Measurements from ENCODE around the gene WBP11.

- no peak for TF ChIP-seq CTCF (IDR thresholded peaks at IDR 0.05)
- TF ChIP-seq EZH2 (IDR thresholded peaks at IDR 0.05) = no peak
Observed at GRCh38 chr12:14833336-14833735, 30.1 kb upstream of the WBP11 start.

Measured in neural progenitor cell (in vitro differentiated cells).